Measurements from ENCODE around the gene CHGA.

Gene CHGA

DNA sequence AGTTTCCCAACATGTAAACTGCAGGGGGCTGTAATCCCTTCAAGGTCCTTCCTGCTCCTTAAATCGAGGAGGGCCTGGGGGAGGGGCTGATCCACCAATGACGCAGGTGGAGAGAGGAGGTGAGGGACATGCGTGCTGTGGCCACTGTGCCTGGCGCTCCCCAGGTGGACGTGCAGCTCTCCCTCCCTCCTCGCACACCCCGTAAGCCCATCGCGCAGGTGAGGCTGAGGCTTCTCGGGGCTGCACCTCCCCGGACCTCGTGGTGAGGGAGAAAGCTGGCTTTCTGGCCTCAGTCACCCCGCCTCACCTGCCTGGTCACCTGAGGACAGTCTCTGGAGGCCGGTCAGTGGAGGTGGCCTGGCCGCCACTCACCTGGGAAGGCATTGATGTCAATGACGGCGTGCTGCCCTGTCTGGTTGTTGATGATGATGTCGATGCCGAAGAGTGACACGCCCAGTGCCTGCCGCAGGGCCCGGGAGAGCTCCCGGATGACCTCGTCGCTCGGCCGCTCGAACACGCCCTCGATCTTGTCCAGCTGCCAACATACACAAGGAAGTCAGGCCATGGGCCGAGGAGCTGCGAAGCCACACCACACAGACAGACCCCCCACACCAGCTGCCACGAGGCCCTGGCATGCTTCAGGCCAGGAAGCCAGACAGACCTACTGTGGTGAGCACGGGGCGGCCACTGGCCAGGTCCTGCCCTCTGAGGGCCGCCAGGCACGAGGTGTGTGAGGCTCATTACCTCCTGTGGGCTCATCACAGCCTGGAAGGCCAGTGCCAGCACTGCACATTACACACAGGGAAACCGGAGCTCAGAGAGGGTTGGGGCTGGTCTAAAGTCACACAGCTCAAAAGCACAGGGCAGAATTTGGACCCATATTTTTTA, 23.3 kb downstream of the CHGA start:
- no peak for DNase-seq

DNA sequence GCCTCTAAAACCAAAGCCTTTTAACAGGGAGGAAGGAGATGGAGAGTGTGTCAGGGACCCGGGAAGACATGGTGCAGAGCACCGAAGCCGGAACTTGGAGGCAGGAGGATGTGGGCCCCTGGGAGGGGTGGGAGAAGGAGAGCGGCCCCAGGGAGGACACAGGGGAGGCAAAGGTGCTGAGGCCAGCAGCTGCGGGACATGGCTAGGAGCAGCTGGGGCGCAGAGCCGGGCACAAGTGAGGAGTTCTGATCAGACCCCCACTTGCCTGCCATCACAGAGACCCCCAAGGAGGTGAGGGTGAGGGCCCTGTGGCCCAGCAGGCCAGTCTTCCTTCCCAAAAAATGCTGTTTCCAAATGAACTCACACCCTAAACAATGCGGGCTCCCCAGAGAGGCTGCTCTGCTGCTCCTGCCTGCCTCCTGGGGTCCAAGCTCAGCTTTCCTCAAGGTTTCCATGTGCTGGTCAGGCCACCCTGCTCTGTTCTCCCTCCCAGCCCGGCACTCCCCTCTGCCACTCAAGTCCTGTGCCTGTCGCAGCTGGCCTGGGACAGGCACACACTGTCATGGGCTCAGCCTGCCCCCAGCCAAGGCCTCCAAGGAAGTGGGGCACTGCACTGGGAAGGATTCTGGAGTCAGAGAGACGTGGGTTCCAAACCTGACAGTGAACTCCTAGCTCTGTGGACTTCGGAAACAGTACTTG, 24.0 kb downstream of the CHGA start:
- DNase-seq = no peak

DNA sequence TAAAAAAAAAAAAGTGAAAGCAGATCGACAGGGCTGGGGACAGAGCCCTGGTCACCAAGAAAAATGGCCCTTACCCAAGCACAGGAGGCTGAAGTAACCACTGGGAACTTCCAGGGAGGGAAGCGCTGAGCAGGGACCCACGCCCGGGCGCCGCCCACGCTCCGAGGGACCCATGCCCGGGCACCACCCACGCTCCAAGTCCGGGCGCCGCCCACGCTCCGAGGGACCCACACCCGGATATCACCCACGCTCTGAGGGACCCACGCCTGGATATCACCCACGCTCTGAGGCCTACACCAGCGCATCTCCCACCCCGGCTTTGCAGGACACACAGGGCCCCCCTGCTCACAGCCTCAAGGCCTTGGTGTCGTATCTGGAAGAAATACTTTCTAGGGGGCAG, 25.7 kb downstream of the CHGA start:
- DNase-seq = no peak

DNA sequence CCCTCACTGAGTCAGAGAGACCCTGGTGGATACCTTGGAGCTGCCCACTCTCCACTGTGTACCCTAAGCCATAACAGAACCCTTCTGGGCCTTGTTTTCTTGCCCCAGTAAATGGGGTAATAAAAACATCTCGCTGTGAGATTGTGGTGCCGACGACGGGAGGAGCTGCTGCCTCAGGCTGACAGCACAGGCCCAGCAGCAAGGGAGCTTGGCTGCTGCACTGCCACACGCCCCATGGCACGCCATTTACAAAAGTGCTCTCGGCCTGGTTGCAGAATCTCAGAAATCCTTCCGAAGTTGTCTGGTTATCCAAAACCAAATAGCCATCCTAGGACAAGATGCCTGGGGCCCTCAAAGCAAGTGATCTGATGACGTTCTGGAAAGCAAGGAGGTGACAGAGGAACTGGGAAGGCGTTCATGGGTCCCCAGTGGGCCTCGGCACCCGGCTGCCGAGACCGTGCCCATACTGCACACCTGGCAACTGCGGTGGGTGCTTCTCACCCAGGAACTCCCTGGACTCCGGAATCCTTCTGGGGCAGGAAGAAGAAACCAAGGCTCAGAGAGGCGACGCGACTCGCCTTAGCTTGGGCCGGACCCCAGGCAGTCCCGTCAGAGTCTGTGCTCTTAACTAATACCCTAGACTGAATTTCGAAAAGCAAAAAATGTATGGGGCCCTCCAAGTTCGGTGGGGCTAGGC, 26.7 kb downstream of the CHGA start:
- no peak for DNase-seq

DNA sequence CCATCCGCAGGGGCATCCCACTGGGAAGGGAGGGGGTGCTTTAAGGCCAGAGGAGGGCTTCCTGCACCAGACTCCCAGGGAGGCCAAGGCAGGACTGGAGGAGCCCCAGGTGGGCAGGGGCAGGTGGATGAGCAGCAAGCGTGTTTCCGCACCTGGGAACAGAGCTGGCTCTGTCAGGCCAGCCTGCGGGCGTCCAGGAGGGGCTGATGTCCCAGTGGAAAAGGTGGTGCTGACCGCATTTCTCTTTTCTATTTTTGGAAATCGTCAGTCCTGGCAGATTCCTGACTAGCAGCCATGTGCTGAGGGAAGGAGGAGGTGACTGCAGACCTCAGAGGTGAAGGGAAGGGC, 27.2 kb downstream of the CHGA start:
- no peak for DNase-seq

DNA sequence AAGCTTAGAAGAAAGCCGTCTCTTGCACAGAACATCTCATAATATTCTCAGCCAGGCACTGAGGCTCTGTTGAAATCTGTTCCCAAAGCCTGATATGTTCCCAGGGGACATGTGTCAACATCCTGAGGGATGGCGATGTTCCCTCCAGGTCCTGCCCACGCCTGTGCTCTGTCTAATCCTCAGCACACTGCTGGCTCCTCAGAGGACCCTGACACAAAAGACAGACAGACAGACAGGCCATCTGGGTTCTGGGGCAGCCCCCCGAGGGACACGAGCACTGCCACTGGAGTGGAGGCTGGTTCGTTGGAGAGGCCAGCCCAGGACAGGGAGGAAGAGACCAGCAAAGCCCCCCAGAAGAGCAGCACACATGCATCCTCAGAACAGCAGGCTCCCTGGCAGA, 27.8 kb downstream of the CHGA start:
- DNase-seq = no peak

DNA sequence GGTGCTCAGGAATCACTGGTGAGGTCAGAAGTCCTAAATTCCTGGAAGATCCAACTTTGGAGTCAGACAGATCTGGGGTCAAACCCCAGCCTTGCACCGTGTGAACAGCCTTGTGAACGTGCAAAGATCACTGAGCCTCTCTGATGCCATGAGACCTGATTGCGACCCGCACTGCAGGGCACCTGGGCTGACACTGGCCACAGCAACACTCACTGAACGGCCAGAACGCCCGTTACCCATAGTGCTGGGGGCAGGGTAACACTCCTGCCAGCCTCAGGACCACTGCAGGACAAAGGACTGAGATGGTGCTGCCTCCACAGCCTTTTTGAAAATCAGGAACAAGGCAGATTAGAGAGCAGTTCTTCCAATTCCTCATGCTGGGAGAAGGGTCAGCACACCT, 28.3 kb downstream of the CHGA start:
- DNase-seq = no peak

DNA sequence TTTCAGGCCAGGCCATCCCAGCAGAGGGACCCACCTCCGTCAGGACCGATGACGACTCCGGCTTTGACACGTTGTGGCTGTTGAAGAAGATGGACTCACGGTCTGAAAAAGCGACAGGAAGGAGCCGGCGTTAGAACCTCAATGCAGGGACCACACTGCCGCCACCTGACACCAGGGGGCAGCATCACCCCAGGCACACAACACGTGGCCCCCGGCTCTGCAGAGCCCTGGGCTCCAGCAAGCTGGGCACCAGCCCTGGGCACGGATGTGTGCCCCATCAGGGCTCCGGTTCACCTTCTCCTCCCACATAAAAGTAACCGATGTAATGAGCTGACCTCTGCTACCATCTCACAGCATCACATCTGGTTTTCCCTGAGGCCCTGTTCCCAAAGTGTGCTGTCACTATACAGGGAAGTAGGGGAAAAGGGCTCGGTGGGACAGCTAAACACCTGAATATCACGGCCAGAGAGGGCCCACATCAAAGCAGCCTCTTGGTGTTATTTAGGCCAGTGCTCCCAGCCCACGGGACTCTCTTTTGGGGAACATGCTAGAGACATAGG, 29.0 kb downstream of the CHGA start:
- DNase-seq = no peak

DNA sequence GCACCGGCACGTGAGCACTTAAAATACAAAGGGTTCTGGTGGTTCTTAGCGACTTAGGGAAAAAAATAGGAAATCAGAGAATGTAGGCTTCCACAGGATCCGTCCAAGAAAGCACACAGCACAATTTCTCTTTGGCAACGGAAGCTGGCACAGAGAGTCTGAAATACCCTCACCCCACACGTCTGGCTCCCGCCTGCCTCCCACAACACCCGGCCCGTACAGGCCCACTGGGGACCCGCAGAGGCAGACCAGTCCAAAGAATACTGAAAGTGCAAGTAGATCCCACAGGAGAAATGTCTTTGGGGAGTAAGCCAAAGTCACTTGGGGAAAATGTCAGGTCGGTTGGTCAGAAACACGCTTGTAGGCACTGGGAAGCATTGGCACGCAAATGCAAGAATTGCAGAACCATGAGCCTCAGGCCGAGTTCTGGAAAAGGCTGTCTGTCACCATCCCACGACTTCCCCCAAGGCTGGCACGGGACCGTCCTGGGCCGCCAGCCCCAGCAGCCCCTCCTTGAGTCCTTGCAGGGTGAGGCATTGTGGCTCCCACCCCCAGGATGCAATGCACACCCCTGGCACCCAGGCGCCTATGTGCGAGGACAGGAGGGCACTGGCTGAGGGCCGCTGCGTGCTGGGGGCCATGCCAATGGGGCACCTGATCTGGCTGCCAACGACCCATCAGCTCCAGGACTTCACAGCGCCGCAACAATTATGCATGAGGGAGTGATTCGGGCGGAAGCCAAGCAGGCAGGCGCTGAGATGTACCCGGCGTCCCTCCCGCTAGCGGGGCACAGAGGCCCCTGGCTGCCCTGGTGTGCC, 29.7 kb downstream of the CHGA start:
- DNase-seq = no peak

DNA sequence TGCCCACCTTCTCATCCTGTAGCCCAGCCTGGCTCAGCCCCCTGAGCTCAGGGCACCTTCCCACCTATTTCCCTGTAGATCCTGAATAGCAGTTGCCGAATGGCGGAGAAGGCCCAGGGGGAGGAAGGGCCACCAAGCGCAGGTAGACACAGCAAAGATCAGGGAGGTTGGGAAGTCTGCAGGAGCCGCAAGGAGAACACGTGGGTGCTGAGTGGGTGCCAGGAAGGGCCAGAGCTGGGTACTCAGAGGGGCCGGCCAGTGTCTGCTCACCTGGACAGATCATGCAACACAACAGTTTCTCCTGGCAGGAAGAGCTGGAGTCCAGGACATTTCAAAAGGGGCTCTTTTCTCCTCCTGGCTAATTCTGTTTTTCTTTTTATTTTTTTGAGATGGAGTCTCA, 30.6 kb downstream of the CHGA start:
- no peak for DNase-seq

DNA sequence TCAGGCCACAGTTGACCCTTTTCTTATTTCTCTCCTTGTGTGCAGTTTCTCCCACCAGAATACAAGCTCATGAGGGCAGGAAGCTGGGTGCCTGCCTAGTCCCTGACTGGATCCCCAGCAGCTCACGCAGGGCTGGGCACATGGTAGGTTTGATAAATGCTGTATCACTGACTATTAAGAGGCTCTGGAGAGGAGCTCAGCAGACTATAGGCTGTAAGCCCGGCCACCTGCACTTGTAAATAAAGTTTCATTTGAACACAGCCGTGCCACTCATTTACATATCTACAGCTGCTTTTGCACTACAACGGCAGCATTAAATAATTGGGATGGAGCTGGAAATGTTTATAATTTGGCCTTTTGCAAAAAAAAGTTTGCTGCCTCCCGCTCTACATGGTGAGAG, 32.0 kb downstream of the CHGA start:
- DNase-seq = no peak

DNA sequence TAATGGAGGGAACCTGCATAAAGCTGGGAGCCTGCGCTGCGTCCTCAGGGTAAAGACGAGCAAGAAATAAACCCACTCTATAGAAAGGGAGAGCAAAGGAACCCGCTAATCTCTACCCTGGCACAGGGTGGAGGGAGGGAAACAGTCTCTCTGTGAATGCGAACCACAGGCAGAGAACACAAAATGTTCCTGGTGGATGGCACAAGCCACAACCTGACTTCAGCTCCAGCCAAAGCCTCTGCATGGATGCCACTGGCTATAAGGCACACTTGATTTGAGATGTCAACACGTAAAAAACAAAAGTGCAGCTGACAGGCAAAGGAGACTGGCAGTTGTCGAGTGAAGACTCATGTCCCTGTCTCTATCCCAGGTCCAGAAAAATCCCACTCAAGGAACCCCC, 32.4 kb downstream of the CHGA start:
- no peak for DNase-seq

DNA sequence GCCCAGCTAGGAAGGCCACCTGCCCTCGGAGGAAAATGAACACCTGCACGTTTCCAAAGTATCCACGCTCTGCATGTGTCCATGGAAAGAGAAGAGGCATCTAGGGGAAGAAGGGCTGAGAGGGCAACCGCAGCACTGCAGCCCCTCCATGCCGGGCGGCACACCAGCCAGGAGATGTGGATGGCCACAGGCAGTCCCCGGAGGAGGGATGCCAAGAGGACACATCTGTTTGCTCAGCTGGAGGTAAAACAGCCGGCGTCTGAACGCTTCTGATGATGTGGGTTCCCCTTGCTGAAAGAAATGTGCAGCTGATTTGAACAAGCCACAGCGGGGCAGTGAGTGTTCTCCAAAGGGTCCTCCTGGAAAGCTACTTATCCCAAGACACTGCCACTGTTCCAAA, 34.0 kb downstream of the CHGA start:
- no peak for DNase-seq

DNA sequence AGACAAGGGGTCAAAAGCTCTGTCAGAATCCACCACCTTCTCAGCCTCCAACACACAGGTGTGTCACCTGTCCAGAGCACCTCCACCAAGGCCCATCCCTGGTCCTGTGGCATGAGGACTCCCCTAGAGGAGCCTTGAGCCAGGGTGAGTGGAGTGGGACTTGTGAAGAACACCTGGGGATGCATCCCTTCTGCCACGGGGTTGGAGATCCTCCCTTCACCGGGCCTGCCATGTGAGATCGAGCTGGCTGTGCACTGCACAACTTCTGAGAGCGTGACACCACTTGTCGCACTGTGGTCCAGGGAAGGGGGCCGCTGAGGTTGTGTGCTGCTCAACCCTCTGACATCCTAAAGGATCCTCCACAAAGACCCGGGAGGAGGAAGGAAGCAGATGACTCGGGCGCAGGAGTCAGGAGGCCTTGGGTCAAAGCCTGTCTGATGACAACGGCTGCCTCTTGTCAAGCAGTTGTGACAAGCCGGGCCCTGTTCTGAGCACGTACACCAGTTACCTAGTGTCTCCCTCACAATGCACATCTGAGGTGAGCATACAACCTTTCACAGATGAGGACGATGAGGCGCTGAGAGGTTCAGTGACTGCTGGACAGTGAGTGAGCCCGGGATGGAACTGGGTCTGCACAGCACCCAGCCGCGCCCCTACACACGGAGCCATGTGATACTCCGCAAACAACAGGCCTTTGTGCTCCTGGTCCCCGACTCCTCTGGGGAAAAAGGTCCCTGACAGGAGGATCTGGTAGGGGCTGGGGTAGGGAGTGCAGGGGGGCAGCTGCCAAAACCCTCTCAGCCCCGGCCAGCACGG, 35.6 kb downstream of the CHGA start:
- no peak for DNase-seq

DNA sequence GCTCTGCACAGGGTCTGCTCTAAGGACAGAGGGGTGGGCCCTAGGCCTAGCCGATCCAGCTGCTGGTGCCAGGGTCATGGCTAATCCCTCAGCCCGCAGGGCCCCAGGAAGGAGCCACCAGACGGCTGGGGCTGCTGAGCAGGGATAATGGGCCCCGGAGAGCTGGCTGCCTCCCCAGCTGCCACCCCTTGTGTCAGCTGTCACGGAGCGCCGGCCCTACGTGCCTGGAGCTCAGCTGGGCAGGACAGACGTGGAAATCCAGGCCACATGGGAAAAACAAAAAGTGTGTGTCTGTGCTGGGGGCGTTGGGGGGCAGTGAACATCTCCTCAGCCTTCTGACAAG, 36.2 kb downstream of the CHGA start:
- no peak for DNase-seq

DNA sequence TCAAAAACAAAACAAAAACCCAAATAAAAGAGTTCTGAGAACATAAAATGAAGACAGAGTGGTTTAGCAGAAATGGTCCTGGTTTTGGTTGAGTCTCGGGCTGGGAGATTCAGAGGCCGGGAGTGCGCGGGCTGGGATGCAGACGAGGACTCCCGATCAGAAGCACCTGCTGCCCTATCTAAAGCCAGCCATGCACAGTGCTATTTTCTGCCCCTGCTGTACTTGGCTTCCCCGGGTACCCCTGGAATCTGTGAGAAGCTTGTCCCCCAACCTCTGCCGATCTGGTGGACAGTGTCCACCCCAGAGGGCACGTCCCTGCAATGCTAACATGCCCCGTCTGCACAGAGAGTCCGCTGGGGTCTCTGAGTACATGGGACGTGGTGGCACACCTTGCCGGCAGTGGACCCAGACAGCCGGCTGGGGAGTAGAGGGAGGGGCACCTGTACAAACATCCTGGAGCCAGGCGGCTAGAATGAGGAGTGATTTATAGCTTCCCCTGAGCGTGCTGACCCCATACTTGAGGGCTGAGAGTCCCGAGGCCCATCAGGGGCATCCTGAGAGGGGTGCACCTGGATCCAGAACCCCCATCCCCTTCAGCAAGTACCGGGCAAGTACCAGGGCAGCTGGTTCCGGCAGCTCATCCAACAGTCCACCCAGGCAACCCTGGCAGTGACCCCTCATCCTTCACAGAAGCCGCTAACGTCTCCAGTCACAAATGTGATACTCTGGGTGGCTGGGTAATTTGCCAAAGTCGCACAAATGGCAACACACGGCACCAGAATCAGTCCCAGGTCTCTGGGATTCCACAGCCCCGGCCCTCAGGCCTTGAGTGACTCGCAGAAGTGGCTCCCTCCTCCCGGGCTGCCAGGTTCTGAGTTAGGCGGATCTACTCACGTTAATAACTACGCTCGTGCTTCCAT, 37.1 kb downstream of the CHGA start:
- DNase-seq = no peak

DNA sequence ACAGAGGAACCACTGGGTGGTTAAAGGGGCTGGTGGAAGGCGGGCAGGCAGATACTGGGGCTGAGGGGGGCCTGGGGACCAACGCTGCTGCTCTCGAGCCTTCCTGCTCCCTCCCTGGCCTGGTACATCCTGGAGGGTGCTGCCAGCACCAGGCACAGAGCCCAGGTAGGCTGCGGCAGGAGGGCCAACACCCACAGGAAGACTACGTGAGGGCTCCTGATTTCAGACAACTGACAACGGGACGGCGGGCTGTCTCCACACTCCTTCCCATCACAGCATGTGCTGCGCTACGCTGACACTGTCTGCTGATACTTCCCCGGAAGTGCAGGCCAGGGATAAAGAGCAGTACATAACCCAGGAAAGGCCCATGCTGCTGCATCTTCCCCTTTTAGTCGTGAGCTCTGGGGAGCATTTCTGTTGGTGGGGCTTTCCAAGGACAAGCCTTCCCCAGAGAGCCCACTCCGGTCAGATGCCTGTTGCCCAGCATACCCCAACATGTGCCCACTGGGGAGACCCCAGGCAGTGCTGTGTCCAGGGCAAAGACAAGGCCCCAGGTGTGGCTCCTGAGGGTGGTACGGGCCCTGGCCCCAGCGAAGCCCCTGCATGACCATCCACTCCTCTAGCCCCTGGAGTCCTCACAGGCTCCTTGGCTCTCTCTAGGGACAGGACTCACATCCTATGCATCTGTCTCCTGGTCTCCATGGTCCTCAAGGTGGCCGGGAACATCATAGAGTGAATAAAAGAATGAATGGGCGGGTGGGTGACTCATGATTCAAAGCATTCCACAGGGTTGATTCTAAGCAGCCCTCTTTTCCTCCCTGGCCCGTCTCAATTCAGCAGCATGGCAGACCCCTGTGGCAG, 38.0 kb downstream of the CHGA start:
- DNase-seq = no peak

DNA sequence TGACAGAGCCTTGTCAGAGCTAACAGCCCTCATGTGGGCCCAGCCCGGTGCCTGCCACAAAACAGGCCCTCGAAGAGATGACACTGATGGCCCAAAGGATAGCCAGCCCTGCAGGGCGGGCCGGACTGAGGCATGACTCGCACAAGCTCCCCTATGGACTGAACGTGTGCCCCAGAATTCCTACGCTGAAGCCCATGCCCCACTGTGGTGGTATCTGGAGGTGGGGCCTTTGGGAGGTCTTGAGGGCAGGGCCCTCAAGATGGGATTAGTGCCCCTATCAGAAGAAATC, 38.6 kb downstream of the CHGA start:
- DNase-seq = no peak

DNA sequence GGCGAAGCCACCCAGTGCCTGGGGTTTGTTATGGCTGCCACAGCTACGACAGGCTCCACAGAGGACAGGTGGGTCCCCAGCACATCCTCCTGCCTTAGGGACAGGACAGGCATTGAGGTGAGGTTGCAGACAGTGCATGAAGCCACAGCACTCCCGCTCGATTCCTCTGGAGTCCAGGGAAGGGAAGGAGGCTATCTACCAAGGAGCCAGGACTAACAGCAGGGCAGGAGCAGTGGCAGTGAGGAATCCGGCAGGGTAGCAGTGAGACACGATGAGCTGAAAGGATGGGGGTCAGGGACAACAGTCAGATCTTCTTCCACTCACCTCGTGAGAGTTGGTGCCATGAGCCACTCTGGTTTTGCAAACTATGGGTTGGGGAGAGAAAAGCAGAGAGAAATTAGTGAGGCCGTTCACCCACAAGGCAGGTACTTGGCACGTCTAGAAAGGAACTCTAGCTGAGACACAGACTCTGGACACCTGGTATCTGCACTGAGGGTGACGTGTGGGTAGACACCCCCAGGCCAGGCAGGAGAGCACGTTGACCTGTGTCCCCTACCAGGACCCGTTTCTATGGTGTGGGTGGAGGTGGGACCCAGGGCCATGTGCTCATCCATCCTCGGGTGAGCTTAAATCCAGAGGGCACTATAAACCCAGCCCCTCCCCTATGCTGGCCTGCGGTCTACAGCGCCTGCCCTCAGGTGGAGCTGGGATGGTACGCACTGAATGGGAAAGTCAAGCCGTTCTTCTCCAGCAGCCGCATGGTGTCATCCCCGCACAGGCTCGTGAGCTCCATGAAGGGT, 39.3 kb downstream of the CHGA start:
- no peak for DNase-seq

DNA sequence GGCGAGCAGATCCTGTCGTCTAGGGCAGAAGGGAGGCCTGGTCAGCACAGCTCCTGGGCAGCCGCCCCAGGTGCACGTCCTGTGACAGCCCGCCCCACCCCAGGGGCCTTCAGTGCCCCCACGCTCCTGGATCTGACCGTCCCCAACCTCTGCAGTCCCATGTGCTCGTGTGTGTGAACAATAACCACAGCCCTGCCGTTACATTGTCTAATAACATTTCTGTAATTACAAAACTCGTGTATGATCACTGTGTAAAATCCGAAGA, 39.8 kb downstream of the CHGA start:
- no peak for DNase-seq
